PC-9 (cell line): ENCODE results near the gene RAB10.

Experiments used
- CTCF ChIP-seq: fragments of 200-600 bp; sonication (generic); conservative IDR thresholded peaks from 2 replicates; pipeline ENCODE4 v1.6.1; 2017; ENCODE audit warnings: mixed run types, antibody characterized with exemption, mild to moderate bottlenecking, moderate library complexity
- EZH2 ChIP-seq: fragments of 200-600 bp; sonication (generic); IDR thresholded peaks from 2 replicates; pipeline ENCODE4 v1.8.0; 2017; ENCODE audit warnings: antibody characterized with exemption, low read depth

GRCh38 chr2:26168785-26169184 is 134.9 kb downstream of the RAB10 start:
- TF ChIP-seq CTCF = no peak
- TF ChIP-seq EZH2 = no peak
